Measurements from ENCODE around the gene CAMKK2. TPM values are rescaled to one million over a fixed set of nuclear protein-coding genes. Genes with fewer than 3 reads are reported as not detected.
A peak's percentile ranks its signal among the peaks of the same experiment; 100 is the strongest.

CAMKK2 gene
- total RNA-seq, 1 donor, result 22.8 TPM

DNA sequence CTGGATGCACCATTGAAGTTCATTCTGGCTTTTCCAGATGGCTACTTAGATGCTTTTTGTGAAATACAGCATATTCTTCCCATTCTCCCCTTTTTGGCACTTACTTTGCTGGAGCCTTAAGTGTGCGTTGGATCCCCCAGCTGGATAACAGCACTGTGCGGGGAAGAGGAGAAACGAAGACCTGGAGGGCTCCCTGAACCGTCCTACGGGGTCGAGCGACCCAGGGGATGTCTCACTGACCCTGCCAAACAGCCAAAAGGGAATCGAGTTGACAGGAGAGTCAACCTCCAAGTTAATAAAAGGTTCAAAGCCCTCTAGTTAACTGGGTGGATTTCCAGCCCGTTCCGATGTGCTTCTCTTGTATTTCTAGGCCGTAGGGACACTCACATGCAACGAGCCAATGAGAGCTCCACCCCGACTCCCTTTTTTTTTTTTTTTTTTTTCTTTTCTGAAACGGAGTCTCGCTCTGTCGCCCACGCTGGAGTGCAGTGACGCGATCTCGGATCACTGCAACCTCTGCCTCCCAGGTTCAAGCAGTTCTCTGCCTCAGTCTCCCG, 1.0 kb upstream of the CAMKK2 start:
- peaks cover 17% of the 10 kb centered on the region for H3K4me1 ChIP-seq (ENCODE audit: insufficient read depth, low read length)
- H3K27me3 ChIP-seq (ENCODE audit: insufficient read depth, low read length), result no peaks in the 10 kb centered on the region
- peaks cover 34% of the 10 kb centered on the region for H3K79me2 ChIP-seq (ENCODE audit: insufficient read depth, low read length)
- peak overlapping the region; percentile 92 for H3K4me3 ChIP-seq (ENCODE audit: insufficient read depth, low read length)
- H3K36me3 ChIP-seq (ENCODE audit: insufficient read depth, low read length), result no peaks in the 10 kb centered on the region
- peak overlapping the region; percentile 18 for H3K27ac ChIP-seq (ENCODE audit: low read depth, low read length)
- TF ChIP-seq, protein P1, sequence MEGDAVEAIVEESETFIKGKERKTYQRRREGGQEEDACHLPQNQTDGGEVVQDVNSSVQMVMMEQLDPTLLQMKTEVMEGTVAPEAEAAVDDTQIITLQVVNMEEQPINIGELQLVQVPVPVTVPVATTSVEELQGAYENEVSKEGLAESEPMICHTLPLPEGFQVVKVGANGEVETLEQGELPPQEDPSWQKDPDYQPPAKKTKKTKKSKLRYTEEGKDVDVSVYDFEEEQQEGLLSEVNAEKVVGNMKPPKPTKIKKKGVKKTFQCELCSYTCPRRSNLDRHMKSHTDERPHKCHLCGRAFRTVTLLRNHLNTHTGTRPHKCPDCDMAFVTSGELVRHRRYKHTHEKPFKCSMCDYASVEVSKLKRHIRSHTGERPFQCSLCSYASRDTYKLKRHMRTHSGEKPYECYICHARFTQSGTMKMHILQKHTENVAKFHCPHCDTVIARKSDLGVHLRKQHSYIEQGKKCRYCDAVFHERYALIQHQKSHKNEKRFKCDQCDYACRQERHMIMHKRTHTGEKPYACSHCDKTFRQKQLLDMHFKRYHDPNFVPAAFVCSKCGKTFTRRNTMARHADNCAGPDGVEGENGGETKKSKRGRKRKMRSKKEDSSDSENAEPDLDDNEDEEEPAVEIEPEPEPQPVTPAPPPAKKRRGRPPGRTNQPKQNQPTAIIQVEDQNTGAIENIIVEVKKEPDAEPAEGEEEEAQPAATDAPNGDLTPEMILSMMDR (IDR thresholded peaks at IDR 0.05; ENCODE audit: extremely low read depth, low read depth, low read length), result no peak
- peak overlapping the region; percentile 99 for H2AFZ ChIP-seq (ENCODE audit: low read length)
- DNase-seq (ENCODE audit: insufficient read length, low spot score, missing footprints), result peak; percentile 95
- H3K4me2 ChIP-seq (ENCODE audit: insufficient read depth, low read length), result peak overlapping the region; percentile 99
- no peaks in the 10 kb centered on the region for H3K9me3 ChIP-seq (ENCODE audit: low read depth, low read length)
- peaks cover 16% of the 10 kb centered on the region for H4K20me1 ChIP-seq (ENCODE audit: insufficient read depth, low read length)

DNA sequence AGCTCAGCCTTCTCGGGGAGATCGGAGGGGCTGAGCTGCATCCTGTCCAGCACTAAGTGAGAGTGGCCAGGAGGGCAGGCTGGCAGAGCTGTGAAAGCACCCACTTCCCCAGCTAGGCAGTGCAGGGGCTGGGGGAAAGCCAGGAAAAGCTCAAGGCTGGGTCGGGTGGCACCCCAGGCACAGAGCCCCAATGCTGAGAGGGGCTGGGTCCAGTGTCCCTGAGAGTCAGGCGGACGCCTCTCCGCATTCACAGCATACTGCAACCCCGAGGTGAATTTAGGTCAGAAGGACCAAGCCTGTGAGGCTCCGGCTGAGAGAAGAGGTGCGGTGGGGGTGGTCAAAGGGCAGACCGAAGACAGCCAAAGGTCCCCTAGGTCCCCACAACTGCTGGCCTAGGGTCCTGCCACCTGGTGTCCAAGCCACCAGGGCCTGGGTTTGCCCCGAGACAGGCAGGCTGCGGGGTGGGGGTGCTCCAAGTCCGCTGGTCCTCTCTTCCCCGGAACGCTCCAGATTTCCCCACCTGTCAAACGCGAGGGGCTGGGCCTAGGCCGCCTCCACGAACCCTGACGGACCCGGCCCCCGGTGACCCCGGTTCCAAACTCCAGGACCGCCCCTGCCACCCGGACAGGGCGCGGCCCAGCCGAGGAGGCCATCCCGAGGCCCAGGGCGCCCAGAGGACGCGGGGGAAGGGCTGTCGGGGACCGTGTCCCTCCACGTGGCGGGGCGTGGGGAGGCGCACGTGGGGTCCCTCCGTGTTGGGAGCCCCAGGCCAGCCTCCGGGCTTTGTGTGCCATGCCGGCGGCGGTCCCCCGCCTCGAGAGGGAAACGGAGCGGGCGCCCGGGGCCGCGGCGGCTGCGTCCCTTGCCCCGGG, 527 bp downstream of the CAMKK2 start:
- no peaks in the 10 kb centered on the region for H3K27me3 ChIP-seq (ENCODE audit: insufficient read depth, low read length)
- DNase-seq (ENCODE audit: insufficient read length, low spot score, missing footprints), result peak; percentile 90
- H3K4me2 ChIP-seq (ENCODE audit: insufficient read depth, low read length), result peak overlapping the region; percentile 94

DNA sequence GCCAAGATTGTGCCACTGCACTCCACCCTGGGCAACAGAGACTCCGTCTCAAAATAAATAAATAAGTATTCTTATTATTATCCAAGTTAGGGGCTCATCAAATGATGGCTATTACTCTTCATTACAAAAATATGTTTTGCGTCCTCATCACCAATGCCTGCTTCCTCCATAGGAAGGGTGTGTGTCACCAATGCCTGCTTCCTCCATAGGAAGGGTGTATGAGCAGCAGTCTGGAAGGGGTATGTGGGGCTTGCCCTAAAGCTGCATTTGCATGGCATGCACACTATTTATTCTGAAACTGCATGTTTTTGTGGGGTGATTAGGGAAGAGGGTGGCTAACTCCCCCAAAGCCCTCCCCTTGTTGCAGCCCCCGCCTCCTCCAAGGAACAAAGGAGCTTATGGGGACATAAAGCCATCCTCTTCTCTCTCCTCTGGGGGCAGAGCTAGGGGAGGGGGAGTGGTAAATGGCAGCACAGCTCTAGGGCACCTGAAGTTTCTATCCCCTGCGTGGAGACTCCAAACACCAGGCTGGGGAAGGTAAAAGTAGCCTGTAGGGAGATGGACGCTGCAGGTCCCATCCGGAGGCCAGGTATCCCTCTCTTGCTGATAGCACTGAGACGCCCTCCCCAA, 1.3 kb downstream of the CAMKK2 start:
- H3K27ac ChIP-seq (ENCODE audit: low read depth, low read length), result no peak overlapping the region

More for the DNA sequence above, 527 bp downstream of the CAMKK2 start:
- peak overlapping the region; percentile 73 for H2AFZ ChIP-seq (ENCODE audit: low read length)
- peaks cover 16% of the 10 kb centered on the region for H4K20me1 ChIP-seq (ENCODE audit: insufficient read depth, low read length)
- H3K27ac ChIP-seq (ENCODE audit: low read depth, low read length), result peak overlapping the region; percentile 41
- peak overlapping the region; percentile 92 for H3K4me3 ChIP-seq (ENCODE audit: insufficient read depth, low read length)
- peaks cover 46% of the 10 kb centered on the region for H3K79me2 ChIP-seq (ENCODE audit: insufficient read depth, low read length)
- H3K36me3 ChIP-seq (ENCODE audit: insufficient read depth, low read length), result no peaks in the 10 kb centered on the region
- TF ChIP-seq, protein P1 (IDR thresholded peaks at IDR 0.05; ENCODE audit: extremely low read depth, low read depth, low read length), result no peak
- peaks cover 17% of the 10 kb centered on the region for H3K4me1 ChIP-seq (ENCODE audit: insufficient read depth, low read length)
- H3K9me3 ChIP-seq (ENCODE audit: low read depth, low read length), result no peaks in the 10 kb centered on the region

More for the DNA sequence above, 1.3 kb downstream of the CAMKK2 start:
- Histone ChIP-seq H3K27me3 (ENCODE audit: insufficient read depth, low read length) (no peaks in the 10 kb centered on the region), H3K4me2 (ENCODE audit: insufficient read depth, low read length) (peak overlapping the region; percentile 94), H3K4me1 (ENCODE audit: insufficient read depth, low read length) (peaks cover 17% of the 10 kb centered on the region), H3K9me3 (ENCODE audit: low read depth, low read length) (no peaks in the 10 kb centered on the region), H3K36me3 (ENCODE audit: insufficient read depth, low read length) (no peaks in the 10 kb centered on the region), H4K20me1 (ENCODE audit: insufficient read depth, low read length) (peaks cover 16% of the 10 kb centered on the region), H2AFZ (ENCODE audit: low read length) (peak overlapping the region; percentile 73), H3K79me2 (ENCODE audit: insufficient read depth, low read length) (peaks cover 51% of the 10 kb centered on the region), H3K4me3 (ENCODE audit: insufficient read depth, low read length) (peak overlapping the region; percentile 92)
- DNase-seq (ENCODE audit: insufficient read length, low spot score, missing footprints), result no peak
- TF ChIP-seq, protein P1 (IDR thresholded peaks at IDR 0.05; ENCODE audit: extremely low read depth, low read depth, low read length), result no peak
